Testis (tissue), 2 donors: ENCODE data around the gene ARHGEF10L.

ENCODE experiments used
- CTCF ChIP-seq, 3 experiments: fragments of 450-650 bp in 2 of 3; fragments of 200-600 bp in 1 of 3; sonication (generic) in 1 of 3; IDR thresholded peaks; one replicate each; pipeline ENCODE4 v1.5.1; 2016 to 2019; ENCODE audit warnings: antibody characterized with exemption in 3 of 3, mild to moderate bottlenecking in 2 of 3, moderate library complexity in 1 of 3
- POLR2A ChIP-seq: fragments of 450-650 bp; IDR thresholded peaks from one replicate; pipeline ENCODE4 v1.6.1; 2017; ENCODE audit warnings: antibody characterized with exemption, mild to moderate bottlenecking, moderate library complexity

DNA sequence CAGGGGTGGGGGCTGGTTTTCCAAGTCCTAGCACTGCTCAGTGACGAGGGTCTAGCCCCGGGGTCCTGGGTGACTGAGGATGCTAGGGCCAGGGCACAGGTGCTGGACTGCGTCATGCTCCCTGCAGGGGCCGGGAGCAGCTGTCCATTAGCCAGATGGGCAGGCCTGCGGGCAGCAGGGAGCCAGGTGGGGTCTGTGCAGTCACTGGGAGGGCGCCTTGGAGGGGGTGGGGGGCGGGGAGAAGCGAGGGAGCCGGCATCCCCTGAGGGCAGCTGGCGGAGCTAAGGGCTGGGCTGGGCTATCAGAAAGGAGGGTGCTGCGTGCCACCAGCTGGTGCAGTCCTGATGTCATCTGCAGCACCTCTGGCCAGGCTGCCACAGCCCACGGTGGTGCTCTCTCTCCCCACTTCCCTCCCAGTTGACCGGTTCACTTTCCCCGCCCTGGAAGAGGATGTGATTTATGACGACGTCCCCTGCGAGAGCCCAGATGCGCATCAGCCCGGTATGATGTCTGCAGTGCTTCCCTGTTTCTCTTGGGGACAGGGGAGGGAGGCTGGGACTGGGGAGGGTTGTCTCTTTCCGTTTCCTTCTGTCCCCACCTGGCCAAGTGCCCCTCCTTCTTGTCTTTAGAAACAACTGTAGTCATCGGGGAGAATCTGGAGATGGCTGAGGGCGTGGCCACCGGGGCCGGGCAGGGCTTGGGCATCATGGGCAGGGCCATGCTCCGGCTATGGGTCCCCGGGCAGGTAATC lies 63.8 kb downstream of the ARHGEF10L start:
- TF ChIP-seq CTCF (IDR thresholded peaks at IDR 0.05) (no peak), POLR2A (no peak)
